Keratinocyte (primary cell): Measurements from ENCODE around the gene SLC6A17. TPM values are rescaled to one million over a fixed set of nuclear protein-coding genes. Genes with fewer than 3 reads are reported as not detected.

Experiments used
- DNase-seq: peaks from one replicate; pipeline ENCODE4 v3.0.0-alpha.2; 2011; ENCODE audit warnings: low read depth, missing footprints, low spot score
- FAIRE-seq: peaks from 2 replicates; lab custom pipeline; 2011; peaks lifted over from hg19 to GRCh38; lab: Jason Lieb, UNC
- H2AFZ ChIP-seq: 2 replicates; pipeline ENCODE4 v1.6.0; 2012; ENCODE audit warnings: low read length, control low read depth, inconsistent platforms; ENCODE audit not compliant: control insufficient read depth
- H3K27ac ChIP-seq: 2 replicates; pipeline ENCODE4 v1.5.1; 2011; ENCODE audit warnings: low read length; ENCODE audit not compliant: control insufficient read depth, insufficient read depth
- H3K27me3 ChIP-seq: 3 replicates; pipeline ENCODE4 v1.6.0; 2011; ENCODE audit warnings: low read length; ENCODE audit not compliant: control insufficient read depth, insufficient read depth; ENCODE audit errors: extremely low read depth
- H3K36me3 ChIP-seq, 2 experiments: 2 replicates in 1 of 2; 3 replicates in 1 of 2; pipeline ENCODE4 v1.5.1; 2011; ENCODE audit warnings: low read length in 2 of 2, mild to moderate bottlenecking in 1 of 2; ENCODE audit not compliant: control insufficient read depth in 2 of 2, insufficient read depth in 2 of 2; ENCODE audit errors: extremely low read depth in 1 of 2
- H3K4me1 ChIP-seq: 3 replicates; pipeline ENCODE4 v1.5.1; 2011; ENCODE audit warnings: low read length; ENCODE audit not compliant: control insufficient read depth, insufficient read depth; ENCODE audit errors: extremely low read depth
- H3K4me2 ChIP-seq: 3 replicates; pipeline ENCODE4 v1.6.0; 2011; ENCODE audit warnings: low read depth, low read length; ENCODE audit not compliant: control insufficient read depth, insufficient read depth; ENCODE audit errors: extremely low read depth
- H3K4me3 ChIP-seq, 3 experiments: fragments of 200-600 bp in 1 of 3; sonication (generic) in 1 of 3; 2 replicates in 2 of 3; 3 replicates in 1 of 3; pipeline ENCODE4 v1.5.1; 2011 to 2016; ENCODE audit warnings: low read length in 3 of 3, mild to moderate bottlenecking in 3 of 3, control low read depth in 2 of 3, inconsistent platforms in 1 of 3, low read depth in 1 of 3, mixed read lengths in 1 of 3, mixed run types in 1 of 3, moderate library complexity in 1 of 3; ENCODE audit not compliant: control insufficient read depth in 2 of 3, insufficient read depth in 2 of 3; ENCODE audit errors: extremely low read depth in 1 of 3
- H3K79me2 ChIP-seq: 2 replicates; pipeline ENCODE4 v1.6.0; 2012; ENCODE audit warnings: low read length; ENCODE audit not compliant: control insufficient read depth, insufficient read depth
- H3K9ac ChIP-seq: 3 replicates; pipeline ENCODE4 v1.6.0; 2011; ENCODE audit warnings: low read length; ENCODE audit not compliant: control insufficient read depth, insufficient read depth; ENCODE audit errors: extremely low read depth
- H3K9me1 ChIP-seq: 3 replicates; pipeline ENCODE4 v1.6.0; 2011; ENCODE audit warnings: low read length; ENCODE audit not compliant: control insufficient read depth, insufficient read depth; ENCODE audit errors: extremely low read depth
- H3K9me3 ChIP-seq: 2 replicates; pipeline ENCODE4 v1.5.1; 2012; ENCODE audit warnings: low read depth, low read length; ENCODE audit not compliant: control insufficient read depth
- H4K20me1 ChIP-seq: 3 replicates; pipeline ENCODE4 v1.6.0; 2011; ENCODE audit warnings: low read length; ENCODE audit not compliant: control insufficient read depth, insufficient read depth; ENCODE audit errors: extremely low read depth
- CTCF ChIP-seq, 3 experiments: IDR thresholded peaks in 1 of 3; conservative IDR thresholded peaks in 1 of 3; optimal IDR thresholded peaks in 1 of 3; 2 replicates in 2 of 3; 3 replicates in 1 of 3; pipeline versions ENCODE3 to v1.5.1; 2011; ENCODE audit warnings: low read length in 3 of 3, mild to moderate bottlenecking in 3 of 3, moderate library complexity in 2 of 3, control low read depth in 1 of 3, inconsistent platforms in 1 of 3; ENCODE audit not compliant: insufficient read depth in 2 of 3; ENCODE audit errors: extremely low read depth in 1 of 3
- EZH2 ChIP-seq: IDR thresholded peaks from one replicate; pipeline ENCODE4 v1.6.1; 2012; ENCODE audit warnings: inconsistent platforms, mild to moderate bottlenecking, low read length, moderate library complexity
- dilution Hi-C: fragments of 300-500 bp; cut with MboI; formaldehyde crosslinking; loops from one replicate; pipeline ENCODE4 v1.7.0; 2020; ENCODE audit warnings: low sequenced_read_pairs; ENCODE audit not compliant: extremely low pct_ligation_motif_present
- polyA plus RNA-seq, 5 experiments: library from polyadenylated mRNA; depleted of rRNA in 3 of 5; stranded (reverse) in 3 of 5; stranded (forward) in 1 of 5; unstranded in 1 of 5; fragments of >200 nt; gene quantifications; 1 replicate in 1 of 5; 2 replicates in 3 of 5; 3 replicates in 1 of 5; pipeline versions ENCODE4 v1.2.1 to v1.2.3, GENCODE V29; 2011 to 2012; ENCODE audit warnings: missing spikeins in 2 of 5, low read depth in 1 of 5, low replicate concordance in 1 of 5

Gene SLC6A17
- polyA plus RNA-seq, 1 donor (not counting 4 experiments of a cell fraction or from before 2014, with no cell fraction given) = 0.25 TPM

DNA sequence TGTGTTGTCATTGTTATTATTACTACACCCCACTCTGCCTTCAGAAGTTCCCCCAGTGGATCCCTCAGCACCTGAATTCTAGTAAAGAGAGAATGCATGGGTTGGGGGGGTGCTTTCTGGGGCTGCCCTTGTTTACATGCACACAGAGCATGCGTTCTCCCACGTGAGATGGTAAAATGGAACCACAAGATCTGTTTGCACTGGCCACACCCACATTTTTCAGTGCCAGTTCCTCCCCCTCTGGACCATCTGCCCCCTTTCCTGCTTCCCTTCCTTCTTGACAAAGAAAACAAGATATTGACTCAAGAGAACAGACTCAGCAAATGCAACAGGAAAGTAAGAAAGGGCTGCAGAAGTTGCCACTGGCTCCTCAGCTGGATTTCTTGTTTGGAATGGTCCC lies 8.9 kb downstream of the SLC6A17 start:
- Histone ChIP-seq H3K4me1 (no peaks in the 10 kb centered on the region), H3K4me2 (no peak overlapping the region), H3K79me2 (no peaks in the 10 kb centered on the region), H2AFZ (no peak overlapping the region), H3K9me1 (no peaks in the 10 kb centered on the region), H3K9me3 (no peaks in the 10 kb centered on the region), H3K27ac (no peak overlapping the region), H3K36me3 (no peaks in the 10 kb centered on the region), H4K20me1 (no peaks in the 10 kb centered on the region), H3K9ac (no peak overlapping the region), H3K4me3 (no peak overlapping the region), H3K27me3 (peaks cover 6% of the 10 kb centered on the region)
- dilution Hi-C loops = no loop called here
- FAIRE-seq (no peak), DNase-seq (no peak)
- TF ChIP-seq EZH2 (no peak), CTCF (optimal IDR thresholded peaks at IDR 0.05 in 1 of 3, IDR thresholded peaks at IDR 0.05 in 1 of 3, conservative IDR thresholded peaks at IDR 0.05 in 1 of 3; ENCODE audit: extremely low read depth in 1 of 3, insufficient read depth in 2 of 3, low read length in 3 of 3) (no peak)

DNA sequence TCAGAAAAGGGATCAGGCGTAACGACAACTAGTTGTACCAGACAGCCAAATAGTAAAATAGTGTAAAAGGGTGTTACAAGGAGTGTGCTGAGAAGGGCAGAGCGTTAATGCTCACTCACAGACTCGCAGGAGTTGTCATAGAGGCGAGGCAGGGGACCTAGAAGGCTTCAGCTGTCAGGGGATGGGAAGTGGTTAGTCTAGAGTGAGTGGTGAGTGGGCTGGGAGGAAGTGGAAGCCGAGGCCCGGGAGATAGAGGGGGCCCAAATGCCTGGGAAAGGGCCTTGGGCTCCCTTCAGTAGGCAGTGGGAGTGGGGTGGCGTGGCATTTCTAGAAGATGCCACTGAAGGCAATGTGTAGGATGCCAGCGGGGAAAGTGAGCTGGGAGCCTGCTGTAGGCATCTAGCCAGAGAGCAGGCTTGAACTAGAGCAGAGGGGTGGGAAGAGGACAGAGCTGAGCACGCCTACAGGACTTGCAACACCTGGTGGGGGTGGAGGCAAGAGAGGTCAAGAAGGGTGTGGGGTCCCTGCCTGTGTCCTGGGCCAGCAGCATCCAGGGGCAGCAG lies 10.3 kb downstream of the SLC6A17 start:
- dilution Hi-C loops = no loop called here
- no peaks in the 10 kb centered on the region for H3K4me1 ChIP-seq
- H3K4me3 ChIP-seq = no peak overlapping the region
- no peak for TF ChIP-seq CTCF (optimal IDR thresholded peaks at IDR 0.05 in 1 of 3, IDR thresholded peaks at IDR 0.05 in 1 of 3, conservative IDR thresholded peaks at IDR 0.05 in 1 of 3; ENCODE audit: extremely low read depth in 1 of 3, insufficient read depth in 2 of 3, low read length in 3 of 3)
- no peak for TF ChIP-seq EZH2
- no peaks in the 10 kb centered on the region for H3K9me1 ChIP-seq
- no peaks in the 10 kb centered on the region for H3K36me3 ChIP-seq
- H2AFZ ChIP-seq = no peak overlapping the region
- H3K9me3 ChIP-seq = no peaks in the 10 kb centered on the region
- H3K4me2 ChIP-seq = no peak overlapping the region
- H3K79me2 ChIP-seq = no peaks in the 10 kb centered on the region
- H3K27ac ChIP-seq = no peak overlapping the region
- no peak for FAIRE-seq
- DNase-seq = no peak
- no peaks in the 10 kb centered on the region for H3K27me3 ChIP-seq
- H4K20me1 ChIP-seq = no peaks in the 10 kb centered on the region
- H3K9ac ChIP-seq = no peak overlapping the region
